Measurements from ENCODE around the gene DOCK3. TPM values are rescaled to one million over a fixed set of nuclear protein-coding genes. Genes with fewer than 3 reads are reported as not detected.
"Not testable (repeated sequence)": the region's sequence is repeated elsewhere in the genome, so short reads cannot be mapped to it uniquely, and the experiment has no call there.

The DOCK3 gene
- total RNA-seq, 4 donors from 2014 or later = 2.1 to 8.6 (median 2.9) TPM

GRCh38 chr3:51102396-51102795, 427.7 kb downstream of the DOCK3 start:
- no peak for DNase-seq (ENCODE audit: low spot score in 2 of 2)
- H3K9me3 ChIP-seq = no peaks in the 10 kb centered on the region
- WGBS = 68% methylated on average over 1 of the region's 1 CpG
- H3K36me3 ChIP-seq = no peaks in the 10 kb centered on the region
- no peak overlapping the region for H3K4me3 ChIP-seq
- no peak for TF ChIP-seq POLR2A (IDR thresholded peaks at IDR 0.05)
- no peak for TF ChIP-seq POLR2AphosphoS5 (IDR thresholded peaks at IDR 0.05)
- no peak for TF ChIP-seq EP300 (IDR thresholded peaks at IDR 0.05)
- no peak for TF ChIP-seq CTCF (IDR thresholded peaks at IDR 0.05)
- H3K27me3 ChIP-seq = no peaks in the 10 kb centered on the region
- no peaks in the 10 kb centered on the region for H3K4me1 ChIP-seq
- no peak overlapping the region for H3K27ac ChIP-seq

DNA sequence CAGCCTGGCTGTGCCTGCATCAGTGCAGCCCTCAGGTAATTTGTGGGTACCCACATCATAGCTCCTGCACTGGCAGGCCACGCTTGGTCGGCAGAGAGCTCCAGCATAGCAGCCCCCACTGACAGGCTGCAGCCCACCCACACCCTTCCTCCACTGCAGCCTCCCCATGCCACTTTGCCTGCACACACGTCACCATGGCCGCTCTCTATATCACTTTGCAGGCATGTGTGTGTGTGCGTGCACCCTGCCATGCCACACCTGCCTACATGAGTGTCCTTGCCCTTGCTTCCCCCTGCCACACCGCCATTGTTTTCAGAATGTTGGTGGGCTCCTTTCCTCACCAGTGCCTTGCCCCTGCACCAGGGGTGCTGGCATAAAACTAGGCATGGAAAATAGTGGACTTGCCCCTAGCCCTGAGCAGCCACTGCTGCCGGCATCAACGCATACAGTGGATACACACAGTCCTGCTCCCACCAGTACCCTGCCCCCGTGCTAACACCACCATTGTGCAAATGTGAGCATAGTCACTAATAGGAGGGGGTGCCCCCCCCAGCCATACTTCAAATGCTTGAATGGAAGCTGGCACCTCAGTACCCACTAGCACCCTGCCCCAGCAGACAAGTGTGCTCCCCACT, 431.6 kb downstream of the DOCK3 start:
- no peak overlapping the region for H3K27ac ChIP-seq
- 89% methylated on average over 7 of the region's 9 CpGs for WGBS
- H3K27me3 ChIP-seq = no peaks in the 10 kb centered on the region
- DNase-seq (ENCODE audit: low spot score in 2 of 2) = no peak
- H3K36me3 ChIP-seq = no peaks in the 10 kb centered on the region
- H3K4me3 ChIP-seq = no peak overlapping the region
- H3K4me1 ChIP-seq = no peaks in the 10 kb centered on the region
- no peak for TF ChIP-seq POLR2A (IDR thresholded peaks at IDR 0.05)
- TF ChIP-seq POLR2AphosphoS5 (IDR thresholded peaks at IDR 0.05) = no peak
- TF ChIP-seq EP300 (IDR thresholded peaks at IDR 0.05) = no peak
- no peak for TF ChIP-seq CTCF (IDR thresholded peaks at IDR 0.05)
- H3K9me3 ChIP-seq = peaks cover 10% of the 10 kb centered on the region

GRCh38 chr3:51110586-51110985, 435.9 kb downstream of the DOCK3 start:
- no peak for DNase-seq (ENCODE audit: low spot score in 2 of 2)
- Histone ChIP-seq H3K9me3 (peaks cover 10% of the 10 kb centered on the region), H3K27me3 (no peaks in the 10 kb centered on the region), H3K27ac (no peak overlapping the region), H3K4me1 (no peaks in the 10 kb centered on the region), H3K36me3 (no peaks in the 10 kb centered on the region), H3K4me3 (no peak overlapping the region)
- TF ChIP-seq POLR2A (IDR thresholded peaks at IDR 0.05) (no peak), CTCF (IDR thresholded peaks at IDR 0.05) (no peak), EP300 (IDR thresholded peaks at IDR 0.05) (no peak), POLR2AphosphoS5 (IDR thresholded peaks at IDR 0.05) (no peak)
- WGBS = 61% methylated on average over 3 of the region's 3 CpGs

- Histone ChIP-seq H3K4me1 (no peaks in the 10 kb centered on the region), H3K27ac (no peak overlapping the region), H3K27me3 (no peaks in the 10 kb centered on the region), H3K36me3 (no peaks in the 10 kb centered on the region), H3K4me3 (no peak overlapping the region), H3K9me3 (no peaks in the 10 kb centered on the region)
- 91% methylated on average over 2 of the region's 2 CpGs for WGBS
- no peak for DNase-seq (ENCODE audit: low spot score in 2 of 2)
- TF ChIP-seq POLR2A (IDR thresholded peaks at IDR 0.05) = no peak
- TF ChIP-seq EP300 (IDR thresholded peaks at IDR 0.05) = no peak
- TF ChIP-seq CTCF (IDR thresholded peaks at IDR 0.05) = no peak
- no peak for TF ChIP-seq POLR2AphosphoS5 (IDR thresholded peaks at IDR 0.05)
These were observed 448.2 kb downstream of the DOCK3 start for GRCh38 chr3:51122944-51123343.

DNA sequence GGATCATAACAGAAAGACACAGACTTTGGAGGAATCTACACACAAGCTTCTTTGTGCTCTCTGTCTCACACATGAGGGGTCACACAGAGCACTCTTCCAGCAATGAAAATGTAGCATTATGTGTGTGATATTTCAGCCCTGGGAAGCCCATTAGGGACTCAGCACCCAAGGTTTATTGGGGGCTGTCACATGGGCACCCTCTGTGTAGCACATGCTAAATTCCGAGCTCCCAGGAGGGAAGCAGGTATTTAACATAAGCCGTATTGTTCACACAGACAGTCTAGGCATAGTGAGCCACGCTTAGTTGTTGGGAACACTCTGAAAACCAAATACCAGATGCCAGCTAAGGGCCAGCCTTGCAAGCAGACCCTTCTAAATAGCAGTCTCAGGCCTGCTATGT, 448.8 kb downstream of the DOCK3 start:
- Histone ChIP-seq H3K27me3 (no peaks in the 10 kb centered on the region), H3K4me1 (no peaks in the 10 kb centered on the region), H3K27ac (no peak overlapping the region), H3K36me3 (no peaks in the 10 kb centered on the region), H3K4me3 (no peak overlapping the region), H3K9me3 (no peaks in the 10 kb centered on the region)
- TF ChIP-seq POLR2AphosphoS5 (IDR thresholded peaks at IDR 0.05) (no peak), EP300 (IDR thresholded peaks at IDR 0.05) (no peak), POLR2A (IDR thresholded peaks at IDR 0.05) (no peak), CTCF (IDR thresholded peaks at IDR 0.05) (no peak)
- WGBS = 81% methylated on average over 3 of the region's 3 CpGs
- DNase-seq (ENCODE audit: low spot score in 2 of 2) = no peak

DNA sequence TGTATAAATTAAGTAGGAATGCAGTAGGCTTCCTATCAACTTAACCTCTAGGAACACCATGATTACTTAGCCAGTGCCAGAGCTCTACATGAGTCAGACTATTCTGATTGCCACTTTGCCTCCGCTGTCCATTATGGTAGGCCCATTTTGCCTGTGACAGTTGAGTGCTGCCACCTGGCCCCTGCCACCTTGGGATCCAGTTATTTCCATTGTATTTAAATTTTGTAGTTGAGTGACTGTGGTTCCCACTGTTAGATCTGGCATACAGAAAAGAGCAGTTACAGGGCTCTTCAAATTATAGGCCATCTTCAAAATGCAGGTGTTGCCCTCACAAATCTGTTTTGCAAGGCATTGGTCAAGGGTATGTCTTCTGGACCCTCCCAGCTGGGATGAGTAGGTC, 456.9 kb downstream of the DOCK3 start:
- not testable (repeated sequence) for H3K27ac ChIP-seq; H3K4me3 ChIP-seq; DNase-seq (ENCODE audit: low spot score in 2 of 2); H3K9me3 ChIP-seq; H3K4me1 ChIP-seq; H3K36me3 ChIP-seq; H3K27me3 ChIP-seq
- 93% methylated on average over 1 of the region's 1 CpG for WGBS
